Keratinocyte (primary cell): ENCODE measurements around the gene PDILT.

ENCODE experiments used
- CTCF ChIP-seq, 3 experiments: IDR thresholded peaks in 1 of 3; conservative IDR thresholded peaks in 1 of 3; optimal IDR thresholded peaks in 1 of 3; 2 replicates in 2 of 3; 3 replicates in 1 of 3; pipeline versions ENCODE3 to v1.5.1; 2011; ENCODE audit warnings: low read length in 3 of 3, mild to moderate bottlenecking in 3 of 3, moderate library complexity in 2 of 3, control low read depth in 1 of 3, inconsistent platforms in 1 of 3; ENCODE audit not compliant: insufficient read depth in 2 of 3; ENCODE audit errors: extremely low read depth in 1 of 3
- EZH2 ChIP-seq: IDR thresholded peaks from one replicate; pipeline ENCODE4 v1.6.1; 2012; ENCODE audit warnings: inconsistent platforms, mild to moderate bottlenecking, low read length, moderate library complexity

DNA sequence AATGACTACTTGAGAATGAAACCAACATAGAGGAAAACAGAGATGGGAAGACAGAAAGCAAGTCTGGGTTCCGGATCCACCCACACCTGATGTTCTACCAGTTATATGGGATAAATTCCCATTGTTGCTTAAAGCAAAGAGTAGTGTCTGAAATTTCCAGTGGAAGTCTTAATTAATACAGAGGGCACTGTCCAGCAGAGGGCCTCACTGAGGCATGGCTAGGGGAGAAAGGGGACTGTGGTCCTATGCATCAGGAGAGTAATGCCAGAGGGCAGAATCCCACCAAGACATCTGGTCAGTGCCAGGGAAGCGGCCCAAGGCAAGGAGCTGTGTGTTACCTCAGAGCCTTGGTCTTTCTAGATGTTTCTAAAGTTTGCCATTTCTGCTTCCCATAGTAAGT lies 44.5 kb downstream of the PDILT start:
- TF ChIP-seq CTCF (optimal IDR thresholded peaks at IDR 0.05 in 1 of 3, IDR thresholded peaks at IDR 0.05 in 1 of 3, conservative IDR thresholded peaks at IDR 0.05 in 1 of 3; ENCODE audit: extremely low read depth in 1 of 3, insufficient read depth in 2 of 3, low read length in 3 of 3) (no peak), EZH2 (no peak)
